Vein endothelial cell (primary cell): Measurements from ENCODE around the gene HTR3C. TPM values are rescaled to one million over a fixed set of nuclear protein-coding genes. Genes with fewer than 3 reads are reported as not detected.

Experiments used
- small RNA-seq: library from RNA; depleted of rRNA; stranded (forward); fragments of <200 nt; gene quantifications from one replicate; pipeline ENCODE3, GENCODE V24; 2012
- total RNA-seq: library from RNA; depleted of rRNA; stranded (reverse); fragments of >200 nt; gene quantifications from 2 replicates; pipeline ENCODE4 v1.2.3, GENCODE V29; 2012

The HTR3C gene, protein sequence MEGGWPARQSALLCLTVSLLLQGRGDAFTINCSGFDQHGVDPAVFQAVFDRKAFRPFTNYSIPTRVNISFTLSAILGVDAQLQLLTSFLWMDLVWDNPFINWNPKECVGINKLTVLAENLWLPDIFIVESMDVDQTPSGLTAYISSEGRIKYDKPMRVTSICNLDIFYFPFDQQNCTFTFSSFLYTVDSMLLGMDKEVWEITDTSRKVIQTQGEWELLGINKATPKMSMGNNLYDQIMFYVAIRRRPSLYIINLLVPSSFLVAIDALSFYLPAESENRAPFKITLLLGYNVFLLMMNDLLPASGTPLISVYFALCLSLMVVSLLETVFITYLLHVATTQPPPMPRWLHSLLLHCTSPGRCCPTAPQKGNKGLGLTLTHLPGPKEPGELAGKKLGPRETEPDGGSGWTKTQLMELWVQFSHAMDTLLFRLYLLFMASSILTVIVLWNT
- not detected in 2 replicates for total RNA-seq

GRCh38 chr3:184052767-184053166 lies at the start of gene HTR3C:
TSS of gene HTR3C (plus strand) at chr3:184053047. CDS start at chr3:184053081, 34 bp downstream.

DNA sequence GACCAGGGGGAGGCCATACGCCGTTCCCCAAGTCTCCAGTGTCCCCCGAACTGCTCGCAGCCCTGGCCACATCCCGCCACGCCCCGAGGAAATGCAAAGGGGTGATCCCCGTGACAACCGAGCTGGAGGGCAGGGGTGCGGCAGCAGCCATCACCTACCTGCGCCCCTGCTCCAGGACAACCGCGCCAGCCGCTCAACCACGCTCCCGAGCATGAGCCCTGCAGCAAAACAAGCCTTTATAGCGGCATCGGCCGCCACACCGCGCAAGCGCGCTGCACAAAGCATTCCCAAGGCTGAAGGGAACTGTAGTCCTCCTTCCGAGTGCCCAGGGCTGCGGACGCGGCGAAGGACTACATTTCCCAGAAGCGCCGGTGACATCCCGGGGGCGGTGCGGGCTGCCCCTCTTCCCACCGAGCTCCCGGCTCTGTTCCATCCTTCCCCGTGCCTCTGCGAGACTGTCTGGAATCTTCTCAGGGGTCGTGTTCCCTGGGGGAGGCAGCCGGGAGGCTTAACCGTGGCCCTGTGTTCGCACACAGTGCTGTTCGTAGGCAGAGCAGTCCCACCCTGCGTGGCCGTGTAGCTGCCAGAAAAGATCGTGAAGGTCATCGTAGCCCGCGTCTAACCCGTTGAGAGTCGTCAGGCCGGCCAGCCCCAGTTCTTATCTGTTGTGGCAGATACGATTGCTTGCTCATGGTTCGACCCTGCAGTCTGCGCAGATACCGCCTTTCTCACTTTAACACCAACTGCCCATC lies 35.0 kb upstream of the HTR3C start, which contains the start of gene ABCC5:
ABCC5 (minus strand) TSS at position 213 of the 752 bp plus-strand sequence. CDS start 3,492 bp downstream, outside the sequence.

DNA sequence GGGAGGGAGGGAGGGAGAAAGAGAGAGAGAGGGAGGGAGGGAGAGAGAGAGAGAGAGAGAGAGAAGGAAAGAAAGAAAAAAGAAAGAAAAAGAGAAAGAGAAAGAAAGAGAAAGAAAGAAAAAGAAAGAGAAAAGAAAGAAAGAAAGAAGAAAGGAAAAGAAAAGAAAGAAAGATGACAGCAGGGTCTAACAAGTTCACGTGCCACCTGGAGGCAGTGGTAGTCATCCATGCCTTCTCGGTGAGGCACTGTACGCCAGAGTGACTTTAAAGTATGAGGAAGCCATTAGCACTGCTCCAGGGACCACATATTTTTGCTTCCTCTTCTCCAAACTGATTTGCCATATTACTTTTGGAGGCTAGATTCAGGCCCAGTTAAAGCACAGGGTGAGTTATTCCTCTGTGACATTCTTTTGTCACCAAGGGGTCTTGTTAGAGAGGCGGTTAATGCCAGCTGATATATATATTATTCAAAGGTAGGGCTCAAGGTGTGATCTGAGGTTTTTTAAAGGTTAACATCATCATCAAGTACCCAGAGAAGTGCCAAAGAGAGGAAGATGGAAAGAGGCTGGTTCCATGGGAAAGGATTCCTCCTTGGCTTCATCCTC lies 21.6 kb upstream of the HTR3C start, which contains the start of gene HTR3D:
HTR3D (plus strand) TSS at position 556 of the 606 bp plus-strand sequence; CDS start at position 556, 0 bp downstream.

DNA sequence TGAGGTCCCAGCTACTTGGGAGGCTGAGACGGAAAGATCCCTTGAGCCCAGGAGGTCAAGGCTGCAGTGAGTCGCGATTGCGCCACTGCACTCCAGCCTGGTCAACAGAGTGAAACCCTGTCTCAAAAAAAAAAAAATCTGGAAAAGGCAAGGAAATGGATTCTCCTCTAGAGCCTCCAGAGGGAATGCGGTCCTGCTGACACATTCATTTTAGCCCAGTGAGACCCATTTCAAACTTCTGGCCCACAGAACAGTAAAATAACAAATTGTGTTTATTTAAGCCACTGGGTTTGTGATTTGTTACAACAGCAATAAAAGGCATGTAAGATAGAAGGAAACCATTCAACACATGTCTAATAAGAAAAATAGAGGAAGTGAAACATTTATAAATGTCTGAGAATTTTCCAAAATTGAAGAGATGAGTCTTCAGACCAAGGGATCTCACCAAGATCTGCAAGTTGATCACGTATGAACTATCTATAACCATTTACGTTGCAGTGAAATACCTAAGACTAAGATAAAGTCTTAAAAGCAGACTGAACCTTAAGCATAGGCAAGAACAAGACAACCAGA lies 44.0 kb downstream of the HTR3C start, which contains the start of gene HTR3E:
HTR3E (plus strand) TSS at position 254 of the 573 bp plus-strand sequence. CDS start 466 bp downstream, outside the sequence.

Small RNA genes lying within 50 kb of the gene (small RNA-seq; reads per million reads assigned to genes)
- not detected for gene RF00019

Other genes starting within 250 kb of the HTR3C start
- 2.9 and 3.7 TPM in 2 replicates for gene MAP6D1, start 227.5 kb upstream of the HTR3C start, total RNA-seq
- gene PARL, start 168.2 kb upstream of the HTR3C start, total RNA-seq, result 27.1 and 27.7 TPM in 2 replicates
- gene ABCC5, start 35.2 kb upstream of the HTR3C start, total RNA-seq, result 13.7 and 14.6 TPM in 2 replicates
- not detected in 2 replicates for gene HTR3D, start 21.3 kb upstream of the HTR3C start, total RNA-seq
- not detected in 2 replicates for gene HTR3E, start 44.0 kb downstream of the HTR3C start, total RNA-seq
- 40.2 and 40.5 TPM in 2 replicates for gene EIF2B5, start 82.3 kb downstream of the HTR3C start, total RNA-seq
- gene DVL3, start 102.3 kb downstream of the HTR3C start, total RNA-seq, result 31.6 and 34.0 TPM in 2 replicates
- 389 and 410 TPM in 2 replicates for gene AP2M1, start 121.8 kb downstream of the HTR3C start, total RNA-seq
- gene ABCF3, start 133.2 kb downstream of the HTR3C start, total RNA-seq, result 31.9 and 40.5 TPM in 2 replicates
- under 0.01 and 0.10 TPM in 2 replicates for gene VWA5B2, start 176.5 kb downstream of the HTR3C start, total RNA-seq
- 30.5 and 40.5 TPM in 2 replicates for gene ALG3, start 195.9 kb downstream of the HTR3C start, total RNA-seq
- gene EEF1AKMT4, start 196.6 kb downstream of the HTR3C start, total RNA-seq, result 3.3 and 6.2 TPM in 2 replicates
- not detected in 2 replicates for gene CAMK2N2, start 208.5 kb downstream of the HTR3C start, total RNA-seq
- not detected in 2 replicates for gene ECE2, start 223.0 kb downstream of the HTR3C start, total RNA-seq
- 463 and 575 TPM in 2 replicates for gene PSMD2, start 246.2 kb downstream of the HTR3C start, total RNA-seq